Thymus (tissue), 11 donors: ENCODE measurements around the gene SAMHD1. TPM values are rescaled to one million over a fixed set of nuclear protein-coding genes. Genes with fewer than 3 reads are reported as not detected.
"Not testable (repeated sequence)": the region's sequence is repeated elsewhere in the genome, so short reads cannot be mapped to it uniquely, and the experiment has no call there.

Experiments used
- DNase-seq, 9 donors: peaks; one replicate each; pipeline ENCODE4 v3.0.0-alpha.2; 2013; ENCODE audit warnings: low spot score in 9 of 9, low read depth in 6 of 9, missing footprints in 1 of 9
- H3K27ac ChIP-seq, 2 donors: one replicate each; pipeline ENCODE4 v1.5.1; 2013; ENCODE audit warnings: control low read depth in 1 of 2, low read depth in 1 of 2, low read length in 1 of 2, mild to moderate bottlenecking in 1 of 2, moderate library complexity in 1 of 2
- H3K27me3 ChIP-seq, 2 donors: one replicate each; pipeline ENCODE4 v1.5.1; 2013; ENCODE audit warnings: low read length in 1 of 2; ENCODE audit not compliant: control insufficient read depth in 2 of 2, insufficient read depth in 1 of 2
- H3K36me3 ChIP-seq, 2 donors: one replicate each; pipeline ENCODE4 v1.5.1; 2013; ENCODE audit warnings: low read length in 1 of 2, mild to moderate bottlenecking in 1 of 2, moderate library complexity in 1 of 2; ENCODE audit not compliant: control insufficient read depth in 2 of 2, insufficient read depth in 2 of 2
- H3K4me1 ChIP-seq, 2 donors: one replicate each; pipeline ENCODE4 v1.5.1; 2013; ENCODE audit warnings: low read length in 2 of 2; ENCODE audit not compliant: control insufficient read depth in 2 of 2, insufficient read depth in 2 of 2
- H3K4me3 ChIP-seq, 2 donors: one replicate each; pipeline ENCODE4 v1.5.1; 2013; ENCODE audit warnings: low read length in 2 of 2, control low read depth in 1 of 2, mild to moderate bottlenecking in 1 of 2
- H3K9me3 ChIP-seq, 2 donors: one replicate each; pipeline ENCODE4 v1.5.1; 2013; ENCODE audit warnings: low read length in 1 of 2, mild to moderate bottlenecking in 1 of 2; ENCODE audit not compliant: control insufficient read depth in 2 of 2, insufficient read depth in 1 of 2
- WGBS: extraction: QIAGEN DNeasy Blood & Tissue Kit; methylation state at CpG from one replicate; pipeline ENCODE4 v1.1.7; 2013; 5-methylcytosine and 5-hydroxymethylcytosine counted together
- polyA plus RNA-seq: library from polyadenylated mRNA; stranded (reverse); fragments of 200-250 nt; gene quantifications from one replicate; pipeline ENCODE4 v1.2.3, GENCODE V29; 2013
- total RNA-seq: library from RNA; stranded (reverse); fragments of 120-200 nt; gene quantifications from one replicate; pipeline ENCODE4 v1.2.4, GENCODE V29; 2013
- donor health status: healthy.

Gene SAMHD1
- total and polyA plus RNA-seq, 2 donors = 45.3 to 86.2 TPM

DNA sequence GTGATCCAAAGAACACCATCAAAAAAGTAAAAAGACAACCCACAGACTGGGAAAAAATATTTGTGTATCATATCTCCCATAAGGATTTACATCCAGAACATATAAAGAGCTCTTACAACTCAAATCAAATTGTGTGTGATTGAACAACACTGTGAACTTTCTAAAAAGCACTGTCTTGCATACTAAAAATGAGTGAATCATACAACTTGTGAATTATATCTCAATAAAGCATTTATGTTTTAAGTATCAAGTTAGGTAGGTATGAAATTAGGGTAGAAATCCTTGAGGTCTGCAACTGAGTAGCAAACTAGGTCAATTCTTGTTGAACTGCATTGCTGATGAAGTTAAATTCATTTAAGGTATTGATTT is 14.1 kb downstream of the SAMHD1 start:
- Histone ChIP-seq H3K4me3 (no peak overlapping the region), H3K4me1 (no peaks in the 10 kb centered on the region), H3K9me3 (no peaks in the 10 kb centered on the region), H3K27ac (no peak overlapping the region), H3K36me3 (no peaks in the 10 kb centered on the region), H3K27me3 (no peaks in the 10 kb centered on the region)
- DNase-seq = no peak

DNA sequence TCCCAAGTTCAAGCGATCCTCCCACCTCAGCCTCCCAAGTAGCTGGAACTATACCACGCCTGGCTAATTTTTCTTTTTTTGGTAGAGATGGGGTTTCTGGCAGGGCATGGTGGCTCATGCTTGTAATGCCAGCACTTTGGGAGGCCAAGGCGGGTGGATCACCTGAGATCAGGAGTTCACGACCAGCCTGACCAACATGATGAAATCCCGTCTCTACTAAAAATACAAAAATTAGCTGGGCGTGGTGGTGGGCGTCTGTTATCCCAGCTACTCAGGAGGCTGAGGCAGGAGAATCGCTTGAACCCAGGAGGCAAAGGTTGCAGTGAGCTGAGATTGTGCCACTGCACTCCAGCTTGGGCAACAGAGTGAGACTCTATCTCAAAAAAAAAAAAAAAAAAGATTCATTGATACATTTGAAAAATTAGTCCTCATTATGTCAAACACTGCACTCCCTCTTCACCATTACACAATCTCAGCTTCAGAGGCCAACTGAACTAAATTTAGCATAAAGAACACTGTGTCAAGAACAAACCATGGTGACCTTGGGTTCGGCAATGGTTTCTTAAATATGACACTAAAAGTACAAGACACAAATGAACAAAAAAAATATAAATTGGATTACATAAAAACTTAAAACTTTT is 14.6 kb downstream of the SAMHD1 start:
- DNase-seq, H3K4me3 ChIP-seq, H3K9me3 ChIP-seq, H3K27ac ChIP-seq, H3K36me3 ChIP-seq, H3K4me1 ChIP-seq, H3K27me3 ChIP-seq: not testable (repeated sequence)
- 97% methylated on average over 9 of the region's 9 CpGs for WGBS

DNA sequence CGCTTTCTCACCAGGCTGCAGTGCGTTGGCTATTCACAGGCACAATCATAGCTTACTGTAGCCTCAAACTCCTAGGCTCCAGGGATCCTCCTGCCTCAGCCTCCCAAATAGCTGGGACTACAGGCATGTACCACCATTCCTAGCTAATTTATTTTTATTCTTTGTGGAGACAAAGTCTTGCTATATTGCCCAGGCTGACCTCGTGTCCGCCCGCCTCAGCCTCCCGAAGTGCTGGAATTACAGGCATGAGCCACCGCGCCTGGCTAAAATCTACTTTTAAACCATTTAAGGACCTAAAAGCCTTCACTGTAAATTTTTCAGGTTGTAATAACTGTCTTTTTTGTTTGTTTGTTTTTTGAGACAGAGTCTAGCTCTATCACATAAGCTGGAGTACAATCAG is 15.2 kb downstream of the SAMHD1 start:
- H3K27me3 ChIP-seq = no peaks in the 10 kb centered on the region
- no peaks in the 10 kb centered on the region for H3K4me1 ChIP-seq
- no peaks in the 10 kb centered on the region for H3K9me3 ChIP-seq
- no peak overlapping the region for H3K4me3 ChIP-seq
- no peak overlapping the region for H3K27ac ChIP-seq
- no peak for DNase-seq
- H3K36me3 ChIP-seq = no peaks in the 10 kb centered on the region
- 98% methylated on average over 8 of the region's 8 CpGs for WGBS

DNA sequence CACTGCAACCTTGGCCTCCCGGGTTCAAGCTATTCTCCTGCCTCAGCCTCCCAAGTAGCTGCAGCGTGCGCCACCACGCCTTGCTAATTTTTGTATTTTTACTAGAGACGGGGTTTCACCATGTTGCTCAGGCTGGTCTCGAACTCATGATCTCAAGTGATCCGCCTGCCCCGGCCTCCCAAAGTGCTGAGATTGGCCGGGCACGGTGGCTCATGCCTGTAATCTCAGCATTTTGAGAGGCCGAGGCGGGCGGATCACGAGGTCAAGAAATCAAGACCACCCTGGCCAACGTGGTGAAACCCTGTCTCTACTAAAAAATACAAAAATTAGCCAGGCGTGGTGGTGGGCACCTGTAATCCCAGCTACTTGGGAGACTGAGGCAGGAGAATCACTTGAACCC is 17.9 kb downstream of the SAMHD1 start:
- not testable (repeated sequence) for H3K27me3 ChIP-seq, H3K36me3 ChIP-seq, H3K4me3 ChIP-seq, DNase-seq, H3K27ac ChIP-seq, H3K9me3 ChIP-seq, H3K4me1 ChIP-seq
- WGBS = 97% methylated on average over 16 of the region's 16 CpGs

DNA sequence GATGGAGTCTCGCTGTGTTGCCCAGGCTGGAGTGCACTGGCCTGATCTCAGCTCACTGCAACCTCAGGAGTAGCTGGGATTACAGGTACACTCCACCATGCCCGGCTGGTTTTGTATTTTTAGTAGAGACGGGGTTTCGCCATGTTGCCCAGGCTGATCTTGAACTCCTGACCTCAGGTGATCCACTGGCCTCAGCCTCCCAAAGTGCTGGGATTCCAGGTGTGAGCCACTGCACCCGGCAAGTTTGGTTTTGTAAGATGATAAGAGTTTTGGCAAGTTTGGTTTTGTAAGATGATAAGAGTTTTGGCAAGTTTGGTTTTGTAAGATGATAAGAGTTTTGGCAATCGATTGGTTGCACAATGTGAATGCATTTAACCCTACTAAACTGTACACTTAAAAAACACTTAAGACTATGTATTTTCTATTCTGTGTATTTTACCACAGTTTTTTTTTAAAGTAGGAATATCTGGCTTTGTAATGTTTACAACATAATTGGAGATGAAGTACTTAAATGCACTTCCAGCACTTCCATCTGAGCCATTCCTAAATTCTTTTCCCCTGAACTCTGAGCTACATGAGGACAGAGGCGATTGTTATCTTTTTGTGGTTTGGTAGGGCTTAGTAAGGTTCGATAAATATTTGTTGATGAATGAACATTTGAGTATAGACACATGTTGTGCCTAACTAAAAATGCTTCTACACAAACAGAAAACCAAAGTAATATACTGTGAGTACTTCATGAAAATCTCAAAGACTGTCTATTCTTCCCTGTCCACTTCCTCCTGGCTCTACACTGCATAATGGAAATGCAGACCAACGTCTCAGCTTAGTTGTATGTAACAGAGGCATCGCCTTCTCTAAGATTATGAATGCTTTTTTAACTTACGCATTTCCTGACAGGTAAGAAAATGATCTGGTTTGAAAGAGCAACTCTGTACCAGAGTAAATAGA is 18.8 kb downstream of the SAMHD1 start:
- Histone ChIP-seq H3K27me3 (no peaks in the 10 kb centered on the region), H3K9me3 (no peaks in the 10 kb centered on the region), H3K36me3 (no peaks in the 10 kb centered on the region), H3K4me3 (no peak overlapping the region), H3K27ac (no peak overlapping the region), H3K4me1 (no peaks in the 10 kb centered on the region)
- 86% methylated on average over 11 of the region's 11 CpGs for WGBS
- DNase-seq = no peak

DNA sequence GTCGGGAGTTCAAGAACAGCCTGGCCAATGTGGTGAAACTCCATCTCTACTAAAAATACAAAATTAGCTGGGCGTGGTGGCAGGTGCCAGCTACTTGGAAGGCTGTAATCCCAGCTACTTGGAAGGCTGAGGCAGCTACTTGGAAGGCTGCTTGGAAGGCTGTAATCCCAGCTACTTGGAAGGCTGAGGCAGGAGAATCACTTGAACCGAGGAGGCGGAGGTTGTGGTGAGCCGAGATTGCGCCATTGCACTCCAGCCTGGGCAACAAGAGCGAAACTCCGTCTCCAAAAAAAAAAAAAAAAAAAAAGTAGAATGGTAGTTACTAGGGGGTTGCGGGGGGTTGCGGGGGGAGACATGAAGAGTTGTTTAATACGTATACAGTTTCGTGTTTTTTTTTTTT is 19.4 kb downstream of the SAMHD1 start:
- H3K4me1 ChIP-seq = not testable (repeated sequence)

DNA sequence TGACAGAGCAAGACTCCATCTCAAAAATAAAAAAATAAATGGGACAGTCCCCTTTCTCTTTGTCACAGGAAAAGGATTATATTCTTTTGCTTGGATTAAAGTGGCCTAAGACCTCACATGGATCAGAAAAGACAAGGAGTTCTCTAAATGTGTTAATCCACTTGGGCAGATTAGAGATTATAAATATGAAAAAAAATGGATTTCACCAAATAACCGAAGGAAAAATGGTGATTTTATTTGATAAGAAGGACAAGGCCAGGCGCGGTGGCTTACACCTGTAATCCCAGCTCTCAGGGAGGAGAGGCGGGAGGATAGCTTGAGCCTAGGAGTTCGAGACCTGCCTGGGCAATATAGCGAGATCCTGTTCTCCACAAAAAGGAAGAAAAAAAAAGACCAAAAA is 21.8 kb downstream of the SAMHD1 start:
- H3K27ac ChIP-seq = no peak overlapping the region

More for the DNA sequence above, 19.4 kb downstream of the SAMHD1 start:
- H3K4me3 ChIP-seq, H3K27me3 ChIP-seq, DNase-seq, H3K27ac ChIP-seq, H3K9me3 ChIP-seq, H3K36me3 ChIP-seq: not testable (repeated sequence)
- 98% methylated on average over 12 of the region's 12 CpGs for WGBS

DNA sequence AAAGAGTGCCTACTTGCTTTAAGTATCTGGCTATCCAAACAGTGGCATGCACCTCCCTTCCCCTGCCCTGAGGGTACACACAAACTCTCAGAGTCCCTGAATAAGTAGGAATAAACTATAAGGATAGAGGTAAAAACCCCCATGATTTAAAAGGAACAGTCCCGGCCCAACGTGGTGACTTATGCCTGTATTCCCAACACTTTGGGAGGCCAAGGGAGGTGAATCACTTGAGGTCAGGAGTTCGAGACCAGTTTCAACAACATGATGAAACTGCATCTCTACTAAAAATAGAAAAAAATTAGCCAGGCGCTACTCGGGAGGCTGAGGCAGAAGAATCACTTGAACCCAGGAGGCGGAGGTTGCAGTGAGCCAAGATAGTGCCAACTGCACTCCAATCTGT is 22.2 kb downstream of the SAMHD1 start:
- 95% methylated on average over 6 of the region's 6 CpGs for WGBS
- Histone ChIP-seq H3K4me1 (no peaks in the 10 kb centered on the region), H3K27ac (no peak overlapping the region), H3K27me3 (no peaks in the 10 kb centered on the region), H3K4me3 (no peak overlapping the region), H3K9me3 (no peaks in the 10 kb centered on the region), H3K36me3 (no peaks in the 10 kb centered on the region)
- DNase-seq = no peak

More for the DNA sequence above, 21.8 kb downstream of the SAMHD1 start:
- no peaks in the 10 kb centered on the region for H3K36me3 ChIP-seq
- no peaks in the 10 kb centered on the region for H3K4me1 ChIP-seq
- H3K9me3 ChIP-seq = no peaks in the 10 kb centered on the region
- no peaks in the 10 kb centered on the region for H3K27me3 ChIP-seq
- 97% methylated on average over 6 of the region's 6 CpGs for WGBS
- H3K4me3 ChIP-seq = no peak overlapping the region
- DNase-seq = no peak

DNA sequence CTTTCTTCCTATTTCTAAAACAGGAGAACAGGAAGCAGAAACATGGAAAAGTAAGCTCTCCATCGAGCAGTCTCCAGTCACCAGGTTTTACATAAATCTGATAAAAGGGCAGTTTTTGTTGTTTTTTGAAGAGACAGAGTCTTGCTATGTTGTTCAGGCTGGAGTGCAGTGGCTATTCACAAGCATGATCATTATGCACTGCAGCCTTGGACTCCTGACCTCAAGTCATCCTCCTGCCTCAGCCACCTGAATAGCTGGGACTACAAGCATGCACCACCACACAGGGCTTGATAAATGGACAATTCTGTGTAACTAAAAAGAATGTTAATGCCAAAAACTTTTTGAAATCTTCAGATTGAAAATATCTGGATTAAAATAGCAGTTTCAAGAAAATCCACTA is 23.8 kb downstream of the SAMHD1 start:
- DNase-seq = no peak
- 95% methylated on average over 1 of the region's 1 CpG for WGBS
- no peaks in the 10 kb centered on the region for H3K27me3 ChIP-seq
- H3K27ac ChIP-seq = no peak overlapping the region
- H3K4me3 ChIP-seq = no peak overlapping the region
- no peaks in the 10 kb centered on the region for H3K4me1 ChIP-seq
- no peaks in the 10 kb centered on the region for H3K9me3 ChIP-seq
- H3K36me3 ChIP-seq = no peaks in the 10 kb centered on the region
